Small intestine (tissue), 7 donors: Measurements from ENCODE around the gene TMEM259. TPM values are rescaled to one million over a fixed set of nuclear protein-coding genes. Genes with fewer than 3 reads are reported as not detected.
A peak's percentile ranks its signal among the peaks of the same experiment; 100 is the strongest.

Source experiments
- DNase-seq, 2 donors: peaks; one replicate each; pipeline versions ENCODE4 v3.0.0 to v3.0.0-alpha.2; 2013
- FAIRE-seq: peaks from 2 replicates; lab custom pipeline; 2012; peaks lifted over from hg19 to GRCh38; lab: Jason Lieb, UNC
- H3K27ac ChIP-seq, 3 donors: one replicate each; pipeline ENCODE4 v1.5.1; 2013; ENCODE audit warnings: low read length in 2 of 3, mild to moderate bottlenecking in 2 of 3, control low read depth in 1 of 3, inconsistent platforms in 1 of 3, low read depth in 1 of 3, moderate library complexity in 1 of 3
- H3K27me3 ChIP-seq, 3 donors: one replicate each; pipeline ENCODE4 v1.6.1; 2013; ENCODE audit warnings: low read length in 3 of 3, inconsistent platforms in 1 of 3; ENCODE audit not compliant: control insufficient read depth in 3 of 3, insufficient read depth in 3 of 3
- H3K36me3 ChIP-seq, 3 donors: one replicate each; pipeline ENCODE4 v1.6.1; 2013; ENCODE audit warnings: low read length in 3 of 3, inconsistent platforms in 1 of 3, low read depth in 1 of 3, mild to moderate bottlenecking in 1 of 3, moderate library complexity in 1 of 3; ENCODE audit not compliant: control insufficient read depth in 3 of 3, insufficient read depth in 2 of 3
- H3K4me1 ChIP-seq, 3 donors: one replicate each; pipeline ENCODE4 v1.6.1; 2013; ENCODE audit warnings: low read length in 2 of 3, inconsistent platforms in 1 of 3, low read depth in 1 of 3, mild to moderate bottlenecking in 1 of 3, moderate library complexity in 1 of 3; ENCODE audit not compliant: control insufficient read depth in 3 of 3, insufficient read depth in 2 of 3
- H3K4me3 ChIP-seq, 3 donors: one replicate each; pipeline ENCODE4 v1.5.1; 2013; ENCODE audit warnings: low read length in 3 of 3, control low read depth in 1 of 3, inconsistent platforms in 1 of 3, low read depth in 1 of 3, mild to moderate bottlenecking in 1 of 3, moderate library complexity in 1 of 3
- H3K9me3 ChIP-seq, 2 donors: one replicate each; pipeline ENCODE4 v1.6.1; 2013; ENCODE audit warnings: low read depth in 1 of 2, low read length in 1 of 2; ENCODE audit not compliant: control insufficient read depth in 2 of 2, insufficient read depth in 1 of 2
- WGBS, 3 donors: extraction: QIAGEN DNeasy Blood & Tissue Kit; methylation state at CpG; one replicate each; pipeline ENCODE4 v1.1.7; 2013; 5-methylcytosine and 5-hydroxymethylcytosine counted together
- polyA plus RNA-seq, 4 donors: library from polyadenylated mRNA; stranded (reverse) in 3 of 4; unstranded in 1 of 4; fragments of 200-250 nt in 3 of 4; fragments of 120-200 nt in 1 of 4; gene quantifications; one replicate each; pipeline versions ENCODE4 v1.2.1 to v1.2.3, GENCODE V29; 2013
- donor health status: healthy with polysubstance abuse.
- donor health status: control.
- donor health status: control.
- donor health status: Bipolar disorder and iron deficiency.
- donor health status: healthy.

The TMEM259 gene
- polyA plus RNA-seq, 4 donors = 123 to 313 (median 186) TPM

GRCh38 chr19:1038978-1039645, 18.2 kb upstream of the TMEM259 start:
- H3K27me3 ChIP-seq = no peaks in the 10 kb centered on the region
- no peak overlapping the region for H3K4me3 ChIP-seq
- no peak for DNase-seq
- peaks cover 0 to 30% (median 0%) of the 10 kb centered on the region in 3 donors for H3K36me3 ChIP-seq
- H3K4me1 ChIP-seq = peaks cover 0 to 25% (median 8%) of the 10 kb centered on the region in 3 donors
- WGBS, 3 donors = 61 to 63% (median 63%) methylated on average over 22 of the region's 22 CpGs
- H3K27ac ChIP-seq = peak overlapping the region in 1 of 3 donors; percentile 26
- no peak for FAIRE-seq
- no peaks in the 10 kb centered on the region for H3K9me3 ChIP-seq

- Histone ChIP-seq H3K27me3 (no peaks in the 10 kb centered on the region), H3K9me3 (no peaks in the 10 kb centered on the region), H3K36me3 (peaks cover 0 to 36% (median 0%) of the 10 kb centered on the region in 3 donors), H3K4me3 (no peak overlapping the region), H3K4me1 (peaks cover 0 to 25% (median 8%) of the 10 kb centered on the region in 3 donors), H3K27ac (peak overlapping the region in 2 of 3 donors; percentile 22 to 83)
- FAIRE-seq = no peak
- no peak for DNase-seq
- WGBS, 3 donors = 61 to 75% (median 68%) methylated on average over 22 of the region's 22 CpGs
Measured at GRCh38 chr19:1037621-1038064, 16.7 kb upstream of the TMEM259 start.

- FAIRE-seq = no peak
- 90 to 91% (median 91%) methylated on average over 28 to 29 of the region's 29 CpGs for WGBS, 3 donors
- Histone ChIP-seq H3K27me3 (no peaks in the 10 kb centered on the region), H3K27ac (no peak overlapping the region), H3K4me1 (peaks cover 0 to 22% (median 5%) of the 10 kb centered on the region in 3 donors), H3K36me3 (peaks cover 3 to 46% (median 5%) of the 10 kb centered on the region in 3 donors), H3K9me3 (no peaks in the 10 kb centered on the region), H3K4me3 (no peak overlapping the region)
- no peak for DNase-seq
Measured at GRCh38 chr19:1035998-1036621, 15.2 kb upstream of the TMEM259 start.

GRCh38 chr19:1032264-1032867, 11.4 kb upstream of the TMEM259 start:
- no peaks in the 10 kb centered on the region for H3K9me3 ChIP-seq
- no peak overlapping the region for H3K27ac ChIP-seq
- H3K36me3 ChIP-seq = peaks cover 3 to 40% (median 5%) of the 10 kb centered on the region in 3 donors
- DNase-seq = no peak
- no peaks in the 10 kb centered on the region for H3K27me3 ChIP-seq
- FAIRE-seq = no peak
- peaks cover 0 to 25% (median 4%) of the 10 kb centered on the region in 3 donors for H3K4me1 ChIP-seq
- no peak overlapping the region for H3K4me3 ChIP-seq
- WGBS, 3 donors = 88 to 92% (median 90%) methylated on average over 20 of the region's 20 CpGs

- no peaks in the 10 kb centered on the region for H3K9me3 ChIP-seq
- DNase-seq (peak; percentile 78 to 81), FAIRE-seq (no peak)
- WGBS, 3 donors = 0 to 2% (median 1%) methylated on average over 48 to 58 of the region's 58 CpGs
- peaks cover 0 to 37% (median 4%) of the 10 kb centered on the region in 3 donors for H3K4me1 ChIP-seq
- H3K27me3 ChIP-seq = peaks cover 0 to 12% (median 0%) of the 10 kb centered on the region in 3 donors
- H3K27ac ChIP-seq = peak overlapping the region; percentile 71 to 92 (median 73)
- peak overlapping the region; percentile 72 to 97 (median 85) for H3K4me3 ChIP-seq
- H3K36me3 ChIP-seq = peaks cover 3 to 26% (median 5%) of the 10 kb centered on the region in 3 donors
Measured at GRCh38 chr19:1028062-1028926, 7.4 kb upstream of the TMEM259 start.

- Histone ChIP-seq H3K36me3 (peaks cover 3 to 20% (median 5%) of the 10 kb centered on the region in 3 donors), H3K27ac (peak overlapping the region; percentile 61 to 92 (median 73)), H3K4me3 (peak overlapping the region; percentile 72 to 97 (median 85)), H3K9me3 (no peaks in the 10 kb centered on the region), H3K27me3 (peaks cover 0 to 12% (median 0%) of the 10 kb centered on the region in 3 donors), H3K4me1 (peaks cover 0 to 37% (median 4%) of the 10 kb centered on the region in 3 donors)
- DNase-seq = peak in 1 of 2 donors; percentile 35
- 1 to 5% (median 3%) methylated on average over 16 of the region's 16 CpGs for WGBS, 3 donors
- FAIRE-seq = no peak
Measured at GRCh38 chr19:1027650-1028061, 6.7 kb upstream of the TMEM259 start.

- Histone ChIP-seq H3K4me1 (peaks cover 0 to 37% (median 4%) of the 10 kb centered on the region in 3 donors), H3K27me3 (peaks cover 0 to 12% (median 0%) of the 10 kb centered on the region in 3 donors), H3K27ac (peak overlapping the region; percentile 59 to 92 (median 69)), H3K4me3 (peak overlapping the region; percentile 72 to 97 (median 85)), H3K36me3 (peaks cover 0 to 15% (median 0%) of the 10 kb centered on the region in 3 donors), H3K9me3 (no peaks in the 10 kb centered on the region)
- 0 to 2% (median 1%) methylated on average over 33 to 36 of the region's 36 CpGs for WGBS, 3 donors
- DNase-seq (peak in 1 of 2 donors; percentile 51), FAIRE-seq (no peak)
Measured at GRCh38 chr19:1026783-1027649, 6.1 kb upstream of the TMEM259 start.
